GM21528 (cell line): ENCODE measurements around the gene DNASE1L1.
A peak's percentile ranks its signal among the peaks of the same experiment; 100 is the strongest.

Source experiments
- ATAC-seq: cut with Tn5 transposase; IDR thresholded peaks from one replicate; pipeline ENCODE4 v1.9.1; 2021; ENCODE audit warnings: mild to moderate bottlenecking, moderate library complexity; ENCODE audit not compliant: unreplicated experiment, low FRiP score

Gene DNASE1L1

GRCh38 chrX:154436983-154437752, 28.1 kb upstream of the DNASE1L1 start, which contains the start of gene GDI1:
Gene GDI1 (plus strand): TSS chrX:154437154. CDS start chrX:154437255, 101 bp downstream.
- ATAC-seq, result no peak

- no peak for ATAC-seq
Observed at GRCh38 chrX:154436374-154436982, 27.4 kb upstream of the DNASE1L1 start.

DNA sequence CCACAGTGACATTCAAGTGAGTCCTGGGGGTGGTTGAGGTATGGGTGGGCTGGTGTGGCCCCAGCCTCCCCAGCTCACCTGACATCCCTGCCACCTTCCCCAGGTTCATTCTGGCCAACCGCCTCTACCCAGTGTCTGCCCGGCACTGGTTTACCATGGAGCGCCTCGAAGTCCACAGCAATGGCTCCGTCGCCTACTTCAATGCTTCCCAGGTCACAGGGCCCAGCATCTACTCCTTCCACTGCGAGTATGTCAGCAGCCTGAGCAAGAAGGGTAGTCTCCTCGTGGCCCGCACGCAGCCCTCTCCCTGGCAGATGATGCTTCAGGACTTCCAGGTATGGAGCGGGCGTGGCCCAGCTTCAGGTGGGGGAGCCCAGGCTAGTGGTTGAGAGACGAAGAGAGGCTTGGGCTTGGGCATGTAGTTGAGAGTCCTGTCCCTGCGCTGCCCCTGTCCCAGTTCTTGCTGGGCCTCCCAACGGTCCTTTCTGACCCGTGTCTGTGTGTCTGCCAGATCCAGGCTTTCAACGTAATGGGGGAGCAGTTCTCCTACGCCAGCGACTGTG, 26.2 kb upstream of the DNASE1L1 start:
- no peak for ATAC-seq

- no peak for ATAC-seq
Observed at GRCh38 chrX:154434394-154435168, 25.5 kb upstream of the DNASE1L1 start.

DNA sequence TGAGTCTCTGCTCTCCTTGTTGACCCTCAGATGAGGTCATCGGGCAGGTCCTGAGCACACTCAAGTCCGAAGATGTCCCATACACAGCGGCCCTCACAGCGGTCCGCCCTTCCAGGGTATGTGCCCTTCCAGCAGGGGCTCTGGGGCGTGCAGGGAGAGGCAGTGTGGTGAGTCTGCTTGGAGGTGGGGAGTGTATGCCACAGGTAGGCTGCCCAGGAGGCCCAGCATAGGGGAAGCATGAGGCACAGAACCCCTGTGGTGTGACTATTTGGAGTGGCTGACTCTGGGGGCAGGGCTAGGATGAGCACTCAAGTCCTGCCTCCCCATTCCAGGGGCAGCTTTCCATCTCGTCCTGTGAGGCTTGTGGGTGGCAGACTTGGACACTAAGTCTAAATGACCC, 24.6 kb upstream of the DNASE1L1 start:
- no peak for ATAC-seq

DNA sequence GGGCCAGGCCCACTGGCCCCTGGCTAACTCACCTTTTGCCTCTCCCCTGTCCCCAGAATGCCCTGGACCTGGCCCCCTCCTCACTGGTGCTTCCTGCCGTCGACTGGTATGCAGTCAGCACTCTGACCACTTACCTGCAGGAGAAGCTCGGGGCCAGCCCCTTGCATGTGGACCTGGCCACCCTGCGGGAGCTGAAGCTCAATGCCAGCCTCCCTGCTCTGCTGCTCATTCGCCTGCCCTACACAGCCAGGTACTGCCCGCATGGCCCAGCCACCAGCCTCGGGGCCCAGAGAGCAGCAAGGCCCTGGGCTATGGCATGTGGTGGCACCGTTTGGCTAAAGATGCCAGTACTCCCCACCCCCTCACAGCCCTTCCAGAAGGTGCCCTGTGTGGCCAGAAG, 23.2 kb upstream of the DNASE1L1 start:
- no peak for ATAC-seq

GRCh38 chrX:154431341-154431740, 22.3 kb upstream of the DNASE1L1 start:
- ATAC-seq, result no peak

- no peak for ATAC-seq
Observed at GRCh38 chrX:154430916-154431315, 21.9 kb upstream of the DNASE1L1 start.

DNA sequence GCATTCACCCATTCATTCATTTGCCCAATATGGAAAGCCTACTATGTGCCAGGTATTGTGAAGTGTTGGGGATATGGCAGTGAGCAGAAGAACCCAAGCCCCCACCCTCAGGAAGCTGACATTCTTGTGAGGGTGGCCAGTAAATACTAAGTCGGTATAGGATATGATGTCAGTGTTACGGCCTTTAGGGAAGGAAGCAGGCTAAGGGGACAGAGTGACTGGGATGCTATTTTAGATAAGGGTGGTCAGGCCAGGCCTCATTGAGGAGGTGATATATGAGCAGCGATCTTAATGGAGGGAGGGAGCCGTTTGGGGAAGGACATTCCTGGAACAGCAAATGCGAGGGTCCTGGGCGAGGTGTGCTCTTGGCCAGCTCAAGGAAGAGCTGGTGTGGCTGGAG, 21.4 kb upstream of the DNASE1L1 start:
- ATAC-seq, result no peak

DNA sequence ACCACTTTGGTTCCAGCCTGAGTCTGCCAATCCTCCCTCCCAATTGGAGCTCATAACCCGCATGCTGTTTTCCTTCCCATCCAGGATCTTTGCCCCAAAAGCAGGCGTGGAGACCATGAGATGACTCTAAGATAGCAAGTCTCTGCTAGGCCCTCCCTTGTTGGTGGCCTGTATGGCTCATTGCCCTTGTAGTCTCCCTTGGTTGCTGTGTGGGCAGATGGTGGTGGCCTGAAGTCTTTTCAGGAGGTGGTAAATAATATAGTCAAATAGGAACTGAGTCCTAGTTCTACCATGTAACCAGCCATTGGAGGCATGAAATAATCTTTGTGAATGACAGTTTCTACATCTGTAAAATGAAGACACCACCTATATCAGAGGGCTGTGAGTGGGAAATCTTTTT, 20.7 kb upstream of the DNASE1L1 start:
- no peak for ATAC-seq

DNA sequence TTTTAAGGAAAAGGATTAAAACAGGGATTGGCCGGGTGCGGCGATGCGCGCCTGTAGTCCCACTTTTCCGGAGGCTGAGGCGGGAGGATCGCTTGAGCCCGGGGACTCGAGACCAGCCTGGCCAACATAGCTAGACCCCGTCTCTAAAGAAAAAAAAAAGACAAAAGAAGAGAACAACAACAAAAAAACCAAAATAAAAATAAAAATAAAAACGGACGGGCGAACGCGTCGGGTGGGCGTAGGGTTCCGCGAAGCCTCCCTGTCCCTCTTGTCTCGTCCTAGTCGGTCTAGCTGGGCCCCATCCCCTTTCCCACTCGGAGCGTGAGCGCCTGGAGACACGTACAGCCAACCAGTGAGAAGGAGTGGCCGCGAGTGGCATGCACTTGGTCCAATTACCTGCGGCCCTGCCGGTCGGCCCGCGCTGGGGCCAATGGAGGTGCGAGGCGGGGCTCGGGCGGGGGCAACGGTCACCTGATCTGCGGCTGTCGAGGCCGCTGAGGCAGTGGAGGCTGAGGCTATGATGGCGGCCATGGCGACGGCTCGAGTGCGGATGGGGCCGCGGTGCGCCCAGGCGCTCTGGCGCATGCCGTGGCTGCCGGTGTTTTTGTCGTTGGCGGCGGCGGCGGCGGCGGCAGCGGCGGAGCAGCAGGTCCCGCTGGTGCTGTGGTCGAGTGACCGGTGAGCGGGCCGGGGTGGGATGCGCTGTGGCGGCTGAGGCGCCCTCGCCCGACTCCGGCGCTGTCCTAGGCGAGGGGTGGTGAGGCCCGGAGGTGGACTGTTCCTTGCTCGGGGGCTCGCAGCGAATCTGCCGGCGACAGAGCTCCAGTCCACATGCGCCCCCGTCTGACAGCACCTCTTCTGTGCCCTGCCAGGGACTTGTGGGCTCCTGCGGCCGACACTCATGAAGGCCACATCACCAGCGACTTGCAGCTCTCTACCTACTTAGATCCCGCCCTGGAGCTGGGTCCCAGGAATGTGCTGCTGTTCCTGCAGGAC, 19.4 kb upstream of the DNASE1L1 start, which contains the start of gene ATP6AP1:
Gene ATP6AP1, plus strand, starts transcription at position 502 of the 996 bp plus-strand sequence. Its CDS starts 16 bp downstream, at position 518.
- ATAC-seq, result peak; percentile 96

GRCh38 chrX:154426916-154427770, 18.1 kb upstream of the DNASE1L1 start:
- ATAC-seq, result no peak

- no peak for ATAC-seq
Observed at GRCh38 chrX:154420402-154420756, 11.3 kb upstream of the DNASE1L1 start.

DNA sequence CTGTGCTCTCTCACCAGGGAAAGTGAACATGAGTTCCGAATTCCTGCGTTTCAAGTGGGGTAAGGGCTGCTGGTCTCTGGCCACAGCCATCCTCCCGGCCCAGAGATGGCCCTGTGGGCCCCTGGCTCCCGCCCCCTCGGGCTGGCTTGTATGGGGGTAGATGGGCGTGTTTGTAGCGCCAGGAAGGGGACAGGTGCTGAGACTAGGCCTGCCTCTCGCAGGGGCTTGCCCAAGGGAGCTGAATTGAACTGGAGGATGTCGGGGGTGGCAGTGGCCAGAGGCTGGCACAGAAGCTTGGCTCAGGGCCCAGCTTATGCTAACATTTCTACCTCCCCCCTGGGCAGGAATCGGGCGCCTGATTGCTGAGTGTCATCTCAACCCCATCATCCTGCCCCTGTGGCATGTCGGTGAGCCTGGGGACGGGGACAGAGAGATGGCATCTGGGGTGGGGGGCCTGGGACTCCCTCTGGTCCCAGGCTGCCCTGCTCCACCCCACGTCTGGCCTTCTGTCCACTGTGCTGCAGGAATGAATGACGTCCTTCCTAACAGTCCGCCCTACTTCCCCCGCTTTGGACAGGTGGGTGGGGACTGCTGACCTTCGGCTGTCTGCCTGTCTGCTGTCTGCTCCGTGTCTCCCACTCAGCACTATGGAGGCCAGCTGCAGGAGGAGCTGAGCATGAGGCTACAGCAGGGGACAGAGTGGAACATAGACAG, 10.8 kb upstream of the DNASE1L1 start:
- ATAC-seq, result no peak

DNA sequence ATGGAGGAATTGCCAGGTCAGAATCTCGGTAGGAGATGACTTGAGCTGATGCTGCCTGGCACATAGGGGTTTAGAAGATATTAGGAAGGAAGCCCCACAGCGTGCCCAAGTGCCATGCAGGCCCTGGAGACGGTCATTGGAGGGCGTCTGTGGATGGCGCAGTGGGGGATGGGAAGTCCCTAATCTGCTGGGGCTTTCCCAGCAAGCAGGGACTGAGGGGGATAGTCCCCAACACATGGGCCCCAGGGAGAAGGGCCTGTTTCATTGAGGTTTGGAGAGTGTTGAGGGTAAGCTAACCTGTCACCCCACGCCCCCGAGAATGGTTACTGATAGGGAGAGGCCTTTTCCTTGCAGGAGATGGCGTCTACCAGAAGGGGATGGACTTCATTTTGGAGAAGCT, 10.1 kb upstream of the DNASE1L1 start:
- no peak for ATAC-seq

- ATAC-seq, result no peak
Observed at GRCh38 chrX:154417157-154417556, 8.1 kb upstream of the DNASE1L1 start.

DNA sequence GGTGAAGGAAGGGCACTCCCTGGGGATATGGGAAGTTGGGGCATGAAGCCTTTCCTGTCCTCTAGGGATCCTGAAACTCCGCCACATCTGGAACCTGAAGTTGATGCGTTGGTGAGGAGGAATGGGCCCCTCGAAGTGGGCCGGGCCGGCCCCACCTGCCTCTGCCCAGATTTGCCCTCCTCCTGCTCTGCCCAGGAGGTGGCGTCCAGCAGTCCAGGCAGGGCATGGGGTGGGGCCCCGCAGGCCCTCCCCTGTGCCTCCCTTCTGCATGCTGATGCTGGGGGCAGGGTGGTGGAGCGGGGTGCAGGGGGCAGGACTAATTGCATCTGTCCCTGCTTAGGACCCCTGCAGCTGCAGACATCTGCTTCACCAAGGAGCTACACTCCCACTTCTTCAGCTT, 4.1 kb upstream of the DNASE1L1 start:
- ATAC-seq, result no peak

GRCh38 chrX:154412468-154412867, 3.4 kb upstream of the DNASE1L1 start:
- ATAC-seq, result no peak
